Vagina (tissue), 2 donors: ENCODE measurements around the gene PEX5L.
"Not testable (repeated sequence)": the region's sequence is repeated elsewhere in the genome, so short reads cannot be mapped to it uniquely, and the experiment has no call there.

Experiments
- POLR2A ChIP-seq, 2 donors: fragments of 450-650 bp; IDR thresholded peaks; one replicate each; pipeline ENCODE4 v1.6.1; 2017; ENCODE audit warnings: antibody characterized with exemption in 2 of 2, mild to moderate bottlenecking in 2 of 2, moderate library complexity in 2 of 2
- POLR2AphosphoS5 ChIP-seq, 2 donors: sonication (generic); formaldehyde crosslinking; IDR thresholded peaks; one replicate each; pipeline ENCODE4 v1.9.0; 2017; ENCODE audit warnings: antibody characterized with exemption in 2 of 2, mild to moderate bottlenecking in 2 of 2, low read depth in 1 of 2; ENCODE audit not compliant: insufficient read depth in 1 of 2
- TF ChIP-seq, protein P1 (sequence below), 3 experiments: fragments of 450-650 bp in 2 of 3; fragments of 200-600 bp in 1 of 3; sonication (generic) in 1 of 3; IDR thresholded peaks; one replicate each; pipeline ENCODE4 v1.5.1; 2017 to 2019; ENCODE audit warnings: antibody characterized with exemption in 3 of 3, mild to moderate bottlenecking in 2 of 3, moderate library complexity in 2 of 3

GRCh38 chr3:179782841-179783240, 253.9 kb downstream of the PEX5L start:
- TF ChIP-seq, protein P1, sequence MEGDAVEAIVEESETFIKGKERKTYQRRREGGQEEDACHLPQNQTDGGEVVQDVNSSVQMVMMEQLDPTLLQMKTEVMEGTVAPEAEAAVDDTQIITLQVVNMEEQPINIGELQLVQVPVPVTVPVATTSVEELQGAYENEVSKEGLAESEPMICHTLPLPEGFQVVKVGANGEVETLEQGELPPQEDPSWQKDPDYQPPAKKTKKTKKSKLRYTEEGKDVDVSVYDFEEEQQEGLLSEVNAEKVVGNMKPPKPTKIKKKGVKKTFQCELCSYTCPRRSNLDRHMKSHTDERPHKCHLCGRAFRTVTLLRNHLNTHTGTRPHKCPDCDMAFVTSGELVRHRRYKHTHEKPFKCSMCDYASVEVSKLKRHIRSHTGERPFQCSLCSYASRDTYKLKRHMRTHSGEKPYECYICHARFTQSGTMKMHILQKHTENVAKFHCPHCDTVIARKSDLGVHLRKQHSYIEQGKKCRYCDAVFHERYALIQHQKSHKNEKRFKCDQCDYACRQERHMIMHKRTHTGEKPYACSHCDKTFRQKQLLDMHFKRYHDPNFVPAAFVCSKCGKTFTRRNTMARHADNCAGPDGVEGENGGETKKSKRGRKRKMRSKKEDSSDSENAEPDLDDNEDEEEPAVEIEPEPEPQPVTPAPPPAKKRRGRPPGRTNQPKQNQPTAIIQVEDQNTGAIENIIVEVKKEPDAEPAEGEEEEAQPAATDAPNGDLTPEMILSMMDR (IDR thresholded peaks at IDR 0.05) = not testable (repeated sequence)
- not testable (repeated sequence) for TF ChIP-seq POLR2A (IDR thresholded peaks at IDR 0.05); POLR2AphosphoS5 (IDR thresholded peaks at IDR 0.05; ENCODE audit: insufficient read depth in 1 of 2, low read depth in 1 of 2)
